HCT116 (cell line): ENCODE results near the gene SLBP. TPM values are rescaled to one million over a fixed set of nuclear protein-coding genes. Genes with fewer than 3 reads are reported as not detected.

Experiments used
- ATAC-seq: fragments of 200-7000 bp; cut with Tn5 transposase; 2 replicates; pipeline ENCODE4 v1.9.1; 2020; ENCODE audit warnings: mild to moderate bottlenecking, moderate library complexity
- BruUV-seq: library from RNA; stranded (reverse); fragments of 400-500 nt; replicated peaks from 2 replicates; lab custom pipeline; 2021; lab: Mats Ljungman, UMichigan
- CTCF ChIA-PET: fragments of 300-600 bp; sonication (Branson Sonifier 250); formaldehyde crosslinking; loops from one replicate; lab custom pipeline; 2021; ENCODE audit warnings: antibody characterized with exemption; lab: Charles Lee
- POLR2A ChIA-PET: fragments of 300-600, 350-600 bp; sonication (Branson Sonifier 250); formaldehyde crosslinking; loops from one replicate; lab custom pipeline; 2021; ENCODE audit warnings: antibody characterized with exemption; lab: Charles Lee
- RAD21 ChIA-PET, 2 experiments: fragments of 300-600 bp; sonication (Branson Sonifier 250); formaldehyde crosslinking; loops; one replicate each; lab custom pipeline; 2023; ENCODE audit warnings: low total read pairs in 2 of 2; ENCODE audit not compliant: uncharacterized antibody in 2 of 2, unreplicated experiment in 2 of 2, low non-redundant PET in 1 of 2; lab: Charles Lee
- DNase-seq: peaks from one replicate; pipeline ENCODE4 v3.0.0-alpha.2; 2010; ENCODE audit warnings: low read depth, low spot score
- H2AFZ ChIP-seq: fragments of 200-600 bp; shearing (Covaris generic), sonication (generic); 2 replicates; pipeline ENCODE4 v1.6.1; 2017; ENCODE audit warnings: low read depth, mixed run types, mixed read lengths, antibody characterized with exemption, low read length; ENCODE audit not compliant: poor library complexity, severe bottlenecking
- H3K27ac ChIP-seq: 2 replicates; pipeline ENCODE4 v1.5.1; 2012; ENCODE audit warnings: low read depth, low read length
- H3K27me3 ChIP-seq: fragments of 200-600 bp; sonication (generic); 2 replicates; pipeline ENCODE4 v1.6.1; 2016; ENCODE audit warnings: mixed run types, low read length, mixed read lengths; ENCODE audit not compliant: insufficient read depth
- H3K36me3 ChIP-seq, 2 experiments: fragments of 200-500 bp in 1 of 2; fragments of 200-600 bp in 1 of 2; sonication (Bioruptor generic) in 1 of 2; sonication (generic) in 1 of 2; 2 replicates each; pipeline versions ENCODE4 v1.5.1 to v1.6.1; 2014 to 2016; ENCODE audit warnings: low read length in 2 of 2, inconsistent platforms in 1 of 2, mixed read lengths in 1 of 2, mixed run types in 1 of 2; ENCODE audit not compliant: insufficient read depth in 2 of 2, control insufficient read depth in 1 of 2
- H3K4me1 ChIP-seq, 2 experiments: fragments of 200-600 bp in 1 of 2; sonication (generic) in 1 of 2; 2 replicates each; pipeline versions ENCODE4 v1.5.1 to v1.6.1; 2012 to 2017; ENCODE audit warnings: low read length in 2 of 2, inconsistent platforms in 1 of 2, mild to moderate bottlenecking in 1 of 2, mixed read lengths in 1 of 2, mixed run types in 1 of 2, moderate library complexity in 1 of 2; ENCODE audit not compliant: insufficient read depth in 2 of 2, control insufficient read depth in 1 of 2
- H3K4me2 ChIP-seq: fragments of 200-600 bp; sonication (generic); 2 replicates; pipeline ENCODE4 v1.6.1; 2017; ENCODE audit warnings: mixed run types, low read length, mixed read lengths
- H3K4me3 ChIP-seq, 2 experiments: fragments of 200-600 bp in 1 of 2; sonication (generic) in 1 of 2; replicated peaks in 1 of 2; 2 replicates each; pipeline ENCODE4 v1.5.1; 2011 to 2016; ENCODE audit warnings: low read length in 2 of 2, control low read depth in 1 of 2, low read depth in 1 of 2, mild to moderate bottlenecking in 1 of 2, mixed read lengths in 1 of 2, mixed run types in 1 of 2
- H3K79me2 ChIP-seq: fragments of 200-600 bp; sonication (generic); 2 replicates; pipeline ENCODE4 v1.6.1; 2017; ENCODE audit warnings: mild to moderate bottlenecking, mixed run types, low read length, moderate library complexity, mixed read lengths; ENCODE audit not compliant: insufficient read depth
- H3K9ac ChIP-seq: fragments of 200-600 bp; sonication (generic); 2 replicates; pipeline ENCODE4 v1.6.1; 2016; ENCODE audit warnings: low read length, mixed read lengths
- H3K9me2 ChIP-seq: fragments of 200-600 bp; sonication (generic), shearing (Covaris generic); 2 replicates; pipeline ENCODE4 v1.6.1; 2017; ENCODE audit warnings: mixed run types, mild to moderate bottlenecking, moderate library complexity; ENCODE audit not compliant: insufficient read depth
- H3K9me3 ChIP-seq, 2 experiments: fragments of 200-500 bp in 1 of 2; fragments of 200-600 bp in 1 of 2; sonication (Bioruptor generic) in 1 of 2; sonication (generic) in 1 of 2; 2 replicates each; pipeline ENCODE4 v1.6.1; 2014 to 2017; ENCODE audit warnings: low read length in 2 of 2, mixed read lengths in 2 of 2, inconsistent platforms in 1 of 2, low read depth in 1 of 2, mild to moderate bottlenecking in 1 of 2, mixed run types in 1 of 2, moderate library complexity in 1 of 2; ENCODE audit not compliant: control insufficient read depth in 1 of 2, insufficient read depth in 1 of 2
- H4K20me1 ChIP-seq: fragments of 200-600 bp; sonication (generic), shearing (Covaris generic); 2 replicates; pipeline ENCODE4 v1.6.1; 2017; ENCODE audit warnings: mixed run types, mild to moderate bottlenecking, moderate library complexity; ENCODE audit not compliant: insufficient read depth
- CBX3 ChIP-seq: IDR thresholded peaks from 2 replicates; pipeline ENCODE4 v1.6.1; 2012; ENCODE audit warnings: low read depth
- CEBPB ChIP-seq: IDR thresholded peaks from 2 replicates; pipeline ENCODE4 v1.6.1; 2012; ENCODE audit warnings: low read depth
- EGR1 ChIP-seq: IDR thresholded peaks from 2 replicates; pipeline ENCODE4 v1.6.1; 2012; ENCODE audit warnings: low read depth
- ELF1 ChIP-seq: IDR thresholded peaks from 2 replicates; pipeline ENCODE4 v1.6.1; 2012; ENCODE audit warnings: low read depth, borderline replicate concordance
- EZH2 ChIP-seq: fragments of 200-600 bp; sonication (generic); IDR thresholded peaks from 2 replicates; pipeline ENCODE4 v1.6.1; 2017; ENCODE audit warnings: antibody characterized with exemption, mixed run types
- JUND ChIP-seq: IDR thresholded peaks from 2 replicates; pipeline ENCODE4 v1.6.1; 2012
- POLR2A ChIP-seq: IDR thresholded peaks from 2 replicates; pipeline ENCODE4 v1.7.0; 2011; ENCODE audit warnings: borderline replicate concordance; ENCODE audit not compliant: insufficient read depth, insufficient read length; ENCODE audit errors: extremely low read depth
- RAD21 ChIP-seq: IDR thresholded peaks from 2 replicates; pipeline ENCODE4 v1.6.1; 2012; ENCODE audit warnings: low read depth, mild to moderate bottlenecking
- SP1 ChIP-seq: IDR thresholded peaks from 2 replicates; pipeline ENCODE4 v1.6.1; 2012; ENCODE audit warnings: low read depth
- TCF7L2 ChIP-seq: IDR thresholded peaks from 2 replicates; pipeline ENCODE4 v1.7.0; 2011; ENCODE audit warnings: borderline replicate concordance, inconsistent platforms; ENCODE audit not compliant: insufficient read depth, insufficient read length; ENCODE audit errors: extremely low read depth
- ZFX ChIP-seq: fragments of 450-650 bp; IDR thresholded peaks from 2 replicates; pipeline ENCODE4 v1.6.1; 2017
- ZNF274 ChIP-seq: fragments of 200-500 bp; sonication (Bioruptor generic); IDR thresholded peaks from 2 replicates; pipeline ENCODE4 v1.6.1; 2014; ENCODE audit warnings: mild to moderate bottlenecking, low read depth, low read length, inconsistent platforms
- intact Hi-C: fragments of 100-400 bp; cut with micrococcal nuclease; formaldehyde crosslinking; loops from 2 replicates; pipeline ENCODE4 v1.10.0; 2022
- total RNA-seq: library from RNA; stranded (reverse); gene quantifications from one replicate; pipeline ENCODE4 v1.2.1, GENCODE V29; 2021; ENCODE audit not compliant: unreplicated experiment
- TF ChIP-seq, protein P1 (sequence below): IDR thresholded peaks from 2 replicates; pipeline ENCODE4 v1.6.1; 2011; ENCODE audit warnings: mild to moderate bottlenecking, low read length, moderate library complexity; ENCODE audit not compliant: insufficient replicate concordance; ENCODE audit errors: extremely low read depth
- TF ChIP-seq, protein P2 (sequence below): IDR thresholded peaks from 2 replicates; pipeline ENCODE4 v1.6.1; 2012
- TF ChIP-seq, protein P3 (sequence below), 3 experiments: fragments of 200-600 bp in 1 of 3; sonication (generic) in 1 of 3; IDR thresholded peaks in 2 of 3; conservative IDR thresholded peaks in 1 of 3; 2 replicates each; pipeline ENCODE4 v1.5.1; 2012 to 2017; ENCODE audit warnings: low read depth in 2 of 3, low read length in 2 of 3, antibody characterized with exemption in 1 of 3, borderline replicate concordance in 1 of 3, control low read depth in 1 of 3, mild to moderate bottlenecking in 1 of 3, mixed read lengths in 1 of 3, mixed run types in 1 of 3, moderate library complexity in 1 of 3; ENCODE audit not compliant: insufficient read depth in 1 of 3

Gene SLBP
- total RNA-seq, 1 experiment from 2014 or later, result 101 TPM

GRCh38 chr4:1756893-1757779 lies 45.0 kb upstream of the SLBP start:
- no peak overlapping the region for H2AFZ ChIP-seq
- RAD21 ChIA-PET, result no interaction called here
- H3K27me3 ChIP-seq, result no peaks in the 10 kb centered on the region
- H3K9me3 ChIP-seq, result no peaks in the 10 kb centered on the region
- H4K20me1 ChIP-seq, result no peaks in the 10 kb centered on the region
- H3K9me2 ChIP-seq, result no peaks in the 10 kb centered on the region
- H3K4me1 ChIP-seq, result peaks cover 0 to 8% of the 10 kb centered on the region in 2 experiments; a peak in 1 of 4 replicates
- intact Hi-C loops, result no loop called here
- no peak overlapping the region for H3K4me2 ChIP-seq
- H3K27ac ChIP-seq, result no peak overlapping the region
- H3K36me3 ChIP-seq, result no peaks in the 10 kb centered on the region
- POLR2A ChIA-PET, result no interaction called here
- H3K4me3 ChIP-seq, result no peak overlapping the region
- H3K9ac ChIP-seq, result no peak overlapping the region
- CTCF ChIA-PET, result interaction anchor here (1.1 kb wide), 1 partner anchor 11 kb away, joined by 4 read pairs; no protein-coding TSS in a partner anchor
- DNase-seq (no peak), ATAC-seq (no peak)
- H3K79me2 ChIP-seq, result no peaks in the 10 kb centered on the region
- TF ChIP-seq RAD21 (no peak), CBX3 (no peak), ZFX (no peak), SP1 (no peak), EZH2 (no peak), EGR1 (no peak), ZNF274 (no peak), TCF7L2 (no peak), CEBPB (no peak), ELF1 (no peak), POLR2A (no peak), JUND (no peak)
- TF ChIP-seq, protein P1, sequence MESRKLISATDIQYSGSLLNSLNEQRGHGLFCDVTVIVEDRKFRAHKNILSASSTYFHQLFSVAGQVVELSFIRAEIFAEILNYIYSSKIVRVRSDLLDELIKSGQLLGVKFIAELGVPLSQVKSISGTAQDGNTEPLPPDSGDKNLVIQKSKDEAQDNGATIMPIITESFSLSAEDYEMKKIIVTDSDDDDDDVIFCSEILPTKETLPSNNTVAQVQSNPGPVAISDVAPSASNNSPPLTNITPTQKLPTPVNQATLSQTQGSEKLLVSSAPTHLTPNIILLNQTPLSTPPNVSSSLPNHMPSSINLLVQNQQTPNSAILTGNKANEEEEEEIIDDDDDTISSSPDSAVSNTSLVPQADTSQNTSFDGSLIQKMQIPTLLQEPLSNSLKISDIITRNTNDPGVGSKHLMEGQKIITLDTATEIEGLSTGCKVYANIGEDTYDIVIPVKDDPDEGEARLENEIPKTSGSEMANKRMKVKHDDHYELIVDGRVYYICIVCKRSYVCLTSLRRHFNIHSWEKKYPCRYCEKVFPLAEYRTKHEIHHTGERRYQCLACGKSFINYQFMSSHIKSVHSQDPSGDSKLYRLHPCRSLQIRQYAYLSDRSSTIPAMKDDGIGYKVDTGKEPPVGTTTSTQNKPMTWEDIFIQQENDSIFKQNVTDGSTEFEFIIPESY, result no peak
- TF ChIP-seq, protein P2, sequence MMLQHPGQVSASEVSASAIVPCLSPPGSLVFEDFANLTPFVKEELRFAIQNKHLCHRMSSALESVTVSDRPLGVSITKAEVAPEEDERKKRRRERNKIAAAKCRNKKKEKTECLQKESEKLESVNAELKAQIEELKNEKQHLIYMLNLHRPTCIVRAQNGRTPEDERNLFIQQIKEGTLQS, result no peak
- TF ChIP-seq, protein P3, sequence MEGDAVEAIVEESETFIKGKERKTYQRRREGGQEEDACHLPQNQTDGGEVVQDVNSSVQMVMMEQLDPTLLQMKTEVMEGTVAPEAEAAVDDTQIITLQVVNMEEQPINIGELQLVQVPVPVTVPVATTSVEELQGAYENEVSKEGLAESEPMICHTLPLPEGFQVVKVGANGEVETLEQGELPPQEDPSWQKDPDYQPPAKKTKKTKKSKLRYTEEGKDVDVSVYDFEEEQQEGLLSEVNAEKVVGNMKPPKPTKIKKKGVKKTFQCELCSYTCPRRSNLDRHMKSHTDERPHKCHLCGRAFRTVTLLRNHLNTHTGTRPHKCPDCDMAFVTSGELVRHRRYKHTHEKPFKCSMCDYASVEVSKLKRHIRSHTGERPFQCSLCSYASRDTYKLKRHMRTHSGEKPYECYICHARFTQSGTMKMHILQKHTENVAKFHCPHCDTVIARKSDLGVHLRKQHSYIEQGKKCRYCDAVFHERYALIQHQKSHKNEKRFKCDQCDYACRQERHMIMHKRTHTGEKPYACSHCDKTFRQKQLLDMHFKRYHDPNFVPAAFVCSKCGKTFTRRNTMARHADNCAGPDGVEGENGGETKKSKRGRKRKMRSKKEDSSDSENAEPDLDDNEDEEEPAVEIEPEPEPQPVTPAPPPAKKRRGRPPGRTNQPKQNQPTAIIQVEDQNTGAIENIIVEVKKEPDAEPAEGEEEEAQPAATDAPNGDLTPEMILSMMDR (IDR thresholded peaks at IDR 0.05 in 2 of 3, conservative IDR thresholded peaks at IDR 0.05 in 1 of 3; ENCODE audit: borderline replicate concordance in 1 of 3, insufficient read depth in 1 of 3, low read depth in 2 of 3, low read length in 2 of 3), result no peak
- no TSS peak for BruUV-seq
